Measurements from ENCODE around the gene AAK1.
A peak's percentile ranks its signal among the peaks of the same experiment; 100 is the strongest.
"Not testable (repeated sequence)": the region's sequence is repeated elsewhere in the genome, so short reads cannot be mapped to it uniquely, and the experiment has no call there.

AAK1 gene

DNA sequence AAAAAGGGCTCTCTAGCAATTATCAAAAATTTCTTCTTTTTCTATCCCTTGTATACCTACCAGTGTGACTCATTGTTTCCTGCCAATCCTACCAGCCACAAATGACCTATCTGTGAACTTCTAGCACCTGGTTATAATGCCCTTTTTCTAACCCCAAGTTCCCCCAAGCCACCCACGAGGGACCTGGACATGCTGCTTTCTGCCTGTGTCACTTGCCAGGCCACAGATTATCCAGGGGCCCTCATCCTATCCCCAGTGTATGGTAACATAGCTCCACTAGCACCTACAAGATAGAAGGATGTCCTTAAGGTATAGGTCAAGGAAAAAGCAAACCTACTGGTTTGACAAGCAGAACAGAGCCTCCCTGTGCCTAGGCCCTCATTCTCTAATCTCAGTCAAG lies 26.8 kb downstream of the AAK1 start:
- peak in 2 of 3 experiments; percentile 35 to 40 for DNase-seq
- Mint-ChIP-seq H3K4me3 (peak overlapping the region in 1 of 2 donors; percentile 63), H3K27ac (peak overlapping the region in 1 of 2 donors; percentile 75), H3K36me3 (ENCODE audit: insufficient read depth) (peaks cover 11% of the 10 kb centered on the region), H3K9me3 (no peaks in the 10 kb centered on the region), H3K4me1 (ENCODE audit: low read depth in 2 of 2) (peaks cover 34 to 40% of the 10 kb centered on the region in 2 donors), H3K27me3 (no peaks in the 10 kb centered on the region)
- ATAC-seq (replicated peaks): peak; percentile 81

GRCh38 chr2:69615969-69616368 lies 27.6 kb downstream of the AAK1 start:
- peak overlapping the region; percentile 75 to 79 for H3K27ac Mint-ChIP-seq
- DNase-seq (no peak), ATAC-seq (replicated peaks) (peak; percentile 26)
- peaks cover 11% of the 10 kb centered on the region for H3K36me3 Mint-ChIP-seq (ENCODE audit: insufficient read depth)
- no peaks in the 10 kb centered on the region for H3K9me3 Mint-ChIP-seq
- H3K4me3 Mint-ChIP-seq: peak overlapping the region; percentile 13 to 37
- H3K27me3 Mint-ChIP-seq: no peaks in the 10 kb centered on the region
- peaks cover 39 to 42% of the 10 kb centered on the region in 2 donors for H3K4me1 Mint-ChIP-seq (ENCODE audit: low read depth in 2 of 2)

DNA sequence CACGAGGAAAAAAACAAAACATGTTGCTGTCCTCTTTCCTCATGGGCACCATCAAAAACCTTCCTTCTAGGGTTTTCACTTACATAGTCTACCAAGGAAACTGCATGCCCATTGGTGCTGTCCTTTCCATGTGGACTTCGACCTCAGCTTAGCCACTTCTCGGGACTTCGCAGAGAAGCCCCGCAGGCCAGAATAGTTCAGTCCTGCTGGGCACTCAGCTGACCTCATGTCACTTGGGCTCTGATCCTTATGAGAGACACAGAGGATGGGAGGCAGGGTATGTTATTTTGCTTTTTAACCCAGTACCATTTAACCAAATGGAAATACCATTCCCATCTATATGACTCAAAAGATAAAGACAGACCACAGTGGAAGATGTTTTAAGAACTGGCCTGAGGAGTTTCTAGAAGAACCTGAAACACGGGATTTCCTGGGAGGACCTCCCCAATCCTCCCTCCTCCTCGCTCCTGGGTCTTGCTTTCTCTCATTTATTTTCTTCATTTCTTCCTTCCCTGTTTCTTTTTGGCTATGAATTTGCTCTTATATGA lies 28.4 kb downstream of the AAK1 start:
- no peaks in the 10 kb centered on the region for H3K27me3 Mint-ChIP-seq
- DNase-seq: no peak
- H3K4me1 Mint-ChIP-seq (ENCODE audit: low read depth in 2 of 2): peaks cover 41 to 47% of the 10 kb centered on the region in 2 donors
- H3K9me3 Mint-ChIP-seq: no peaks in the 10 kb centered on the region
- H3K36me3 Mint-ChIP-seq (ENCODE audit: insufficient read depth): peaks cover 11% of the 10 kb centered on the region
- peak overlapping the region; percentile 75 to 79 for H3K27ac Mint-ChIP-seq
- H3K4me3 Mint-ChIP-seq: peak overlapping the region in 1 of 2 donors; percentile 37
- ATAC-seq (replicated peaks): no peak

DNA sequence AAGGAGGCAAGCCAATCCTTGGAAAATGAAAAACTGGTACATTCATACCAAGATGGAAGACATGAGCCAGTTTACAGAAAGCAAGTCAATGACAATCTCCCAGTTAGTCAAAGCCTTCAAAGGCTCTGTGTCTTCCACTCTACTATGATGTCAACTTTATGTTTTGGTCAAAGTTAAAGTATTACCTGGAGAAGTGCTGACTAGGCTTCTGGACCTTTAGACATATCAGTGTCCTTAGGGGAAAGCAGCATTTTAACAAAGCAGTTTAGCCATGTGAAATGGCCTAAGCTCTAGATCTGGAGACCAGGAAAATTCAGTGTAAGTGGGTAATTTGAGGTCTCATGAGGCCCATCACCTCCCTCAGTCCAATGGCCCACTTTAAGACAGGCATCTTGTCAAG lies 30.8 kb downstream of the AAK1 start:
- Mint-ChIP-seq H3K27me3 (no peaks in the 10 kb centered on the region), H3K4me3 (no peak overlapping the region), H3K4me1 (ENCODE audit: low read depth in 2 of 2) (peaks cover 57 to 58% of the 10 kb centered on the region in 2 donors), H3K36me3 (ENCODE audit: insufficient read depth) (peaks cover 11% of the 10 kb centered on the region), H3K9me3 (no peaks in the 10 kb centered on the region), H3K27ac (peak overlapping the region in 1 of 2 donors; percentile 33)
- no peak for DNase-seq
- ATAC-seq (replicated peaks): no peak

GRCh38 chr2:69612200-69612599 lies 31.3 kb downstream of the AAK1 start:
- no peak for ATAC-seq (replicated peaks)
- H3K4me1 Mint-ChIP-seq (ENCODE audit: low read depth in 2 of 2): peaks cover 62% of the 10 kb centered on the region in 2 donors
- no peaks in the 10 kb centered on the region for H3K27me3 Mint-ChIP-seq
- H3K36me3 Mint-ChIP-seq (ENCODE audit: insufficient read depth): peaks cover 11% of the 10 kb centered on the region
- DNase-seq: no peak
- H3K9me3 Mint-ChIP-seq: no peaks in the 10 kb centered on the region
- no peak overlapping the region for H3K4me3 Mint-ChIP-seq
- peak overlapping the region; percentile 16 to 33 for H3K27ac Mint-ChIP-seq

- Mint-ChIP-seq H3K4me1 (ENCODE audit: low read depth in 2 of 2) (peaks cover 67 to 83% of the 10 kb centered on the region in 2 donors), H3K4me3 (peak overlapping the region in 1 of 2 donors; percentile 28), H3K27me3 (no peaks in the 10 kb centered on the region), H3K36me3 (ENCODE audit: insufficient read depth) (peaks cover under 1% of the 10 kb centered on the region), H3K27ac (peak overlapping the region; percentile 6 to 70), H3K9me3 (no peaks in the 10 kb centered on the region)
- no peak for DNase-seq
- no peak for ATAC-seq (replicated peaks)
Measured at GRCh38 chr2:69608109-69608508, 35.4 kb downstream of the AAK1 start.

GRCh38 chr2:69606771-69607170 lies 36.8 kb downstream of the AAK1 start:
- H3K27ac Mint-ChIP-seq: peak overlapping the region; percentile 37 to 77

DNA sequence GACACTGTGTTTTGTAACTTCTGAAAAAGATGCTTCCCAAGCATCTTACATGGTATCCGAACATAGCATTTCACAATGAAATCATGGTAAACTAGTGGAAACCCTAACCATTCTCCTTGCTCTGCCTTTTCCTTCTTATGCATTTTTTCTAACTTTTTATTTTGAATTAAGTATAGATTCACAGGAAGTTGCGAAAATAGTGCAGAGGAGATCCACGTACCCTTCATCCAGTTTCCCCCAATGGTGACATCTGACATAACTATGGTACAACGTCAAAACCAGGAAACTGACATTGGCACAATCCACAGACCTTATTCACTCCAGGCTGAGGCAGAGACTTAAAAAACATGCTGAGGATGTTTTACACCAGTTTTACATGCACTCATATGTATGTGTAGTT lies 38.3 kb downstream of the AAK1 start:
- Mint-ChIP-seq H3K4me1 (ENCODE audit: low read depth in 2 of 2) (peaks cover 64 to 81% of the 10 kb centered on the region in 2 donors), H3K27me3 (no peaks in the 10 kb centered on the region), H3K27ac (peak overlapping the region; percentile 37 to 77), H3K36me3 (ENCODE audit: insufficient read depth) (peaks cover 7% of the 10 kb centered on the region), H3K9me3 (no peaks in the 10 kb centered on the region), H3K4me3 (no peak overlapping the region)
- DNase-seq: no peak
- no peak for ATAC-seq (replicated peaks)

More at GRCh38 chr2:69606771-69607170, 36.8 kb downstream of the AAK1 start:
- not testable (repeated sequence) for H3K36me3 Mint-ChIP-seq (ENCODE audit: insufficient read depth); H3K27me3 Mint-ChIP-seq; ATAC-seq (replicated peaks); H3K9me3 Mint-ChIP-seq; DNase-seq
- Mint-ChIP-seq H3K4me1 (ENCODE audit: low read depth in 2 of 2) (peaks cover 61 to 76% of the 10 kb centered on the region in 2 donors), H3K4me3 (peak overlapping the region in 1 of 2 donors; percentile 2)

- no peaks in the 10 kb centered on the region for H3K27me3 Mint-ChIP-seq
- no peak overlapping the region for H3K4me3 Mint-ChIP-seq
- ATAC-seq (replicated peaks) (no peak), DNase-seq (no peak)
- no peaks in the 10 kb centered on the region for H3K9me3 Mint-ChIP-seq
- H3K36me3 Mint-ChIP-seq (ENCODE audit: insufficient read depth): peaks cover 11% of the 10 kb centered on the region
- peak overlapping the region; percentile 37 to 77 for H3K27ac Mint-ChIP-seq
- H3K4me1 Mint-ChIP-seq (ENCODE audit: low read depth in 2 of 2): peaks cover 68 to 85% of the 10 kb centered on the region in 2 donors
Measured at GRCh38 chr2:69604836-69605235, 38.7 kb downstream of the AAK1 start.

DNA sequence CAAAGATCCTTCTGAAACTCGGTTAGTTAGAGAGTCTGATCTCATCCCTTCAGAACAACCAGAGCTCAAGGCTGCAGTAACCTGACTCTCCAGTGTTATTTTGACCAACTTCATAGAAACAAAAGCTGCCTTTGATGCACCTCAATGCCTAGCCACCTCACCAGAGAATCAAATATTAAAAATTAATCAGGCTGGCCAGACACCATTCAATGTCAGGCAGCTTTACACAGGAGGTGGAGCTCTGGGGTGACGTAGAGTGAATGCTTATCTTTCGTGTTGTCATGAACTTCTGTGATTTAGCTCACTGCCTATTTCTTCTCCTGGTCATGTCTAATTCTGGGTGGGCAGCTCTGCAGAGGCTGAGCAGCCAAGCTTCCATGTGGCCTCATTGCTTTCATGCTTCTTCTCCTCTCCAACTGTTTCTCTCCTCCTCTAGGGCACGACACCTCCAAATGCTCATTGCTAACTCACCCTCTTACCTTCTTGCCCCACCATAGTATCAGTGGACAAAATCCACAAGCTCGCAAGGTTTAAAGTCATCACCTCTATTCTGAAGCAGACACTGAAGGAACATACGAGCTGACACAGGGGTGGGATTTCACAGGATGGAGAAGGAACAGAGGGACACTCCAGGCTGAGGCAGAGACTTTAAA lies 39.4 kb downstream of the AAK1 start:
- Mint-ChIP-seq H3K27ac (peak overlapping the region; percentile 37 to 77), H3K36me3 (ENCODE audit: insufficient read depth) (peaks cover 16% of the 10 kb centered on the region), H3K4me3 (no peak overlapping the region), H3K9me3 (no peaks in the 10 kb centered on the region), H3K4me1 (ENCODE audit: low read depth in 2 of 2) (peaks cover 71 to 89% of the 10 kb centered on the region in 2 donors), H3K27me3 (no peaks in the 10 kb centered on the region)
- no peak for DNase-seq
- ATAC-seq (replicated peaks): no peak

DNA sequence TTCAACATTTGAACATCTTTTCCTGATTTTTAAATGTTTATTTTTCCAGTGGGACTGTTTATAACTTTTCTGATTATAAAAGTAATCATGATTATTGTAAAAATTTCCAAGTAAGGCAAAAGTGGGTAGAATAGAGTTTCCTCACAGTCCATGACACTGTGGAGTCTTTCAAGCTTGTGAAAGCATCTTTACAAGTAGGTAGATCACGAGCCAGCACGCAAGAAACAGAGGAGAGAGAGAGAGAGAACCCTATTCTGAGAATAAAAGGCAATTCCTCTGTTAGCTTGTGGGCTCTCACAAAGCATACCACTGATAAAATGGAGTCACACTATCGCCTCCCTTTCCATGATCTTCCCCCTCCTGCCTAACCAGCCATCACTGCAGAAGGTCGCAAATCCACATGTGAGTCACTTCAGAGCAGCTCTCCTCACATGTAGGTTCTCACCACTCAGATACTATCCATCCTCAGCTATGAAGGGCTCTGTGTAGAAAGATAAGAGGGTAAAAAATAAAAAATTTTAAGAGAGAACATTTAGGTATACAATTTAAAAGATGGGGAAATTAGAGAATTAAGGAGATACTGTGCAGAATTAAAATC lies 40.3 kb downstream of the AAK1 start:
- H3K27me3 Mint-ChIP-seq: no peaks in the 10 kb centered on the region
- no peak for DNase-seq
- H3K27ac Mint-ChIP-seq: peak overlapping the region; percentile 6 to 37
- peaks cover 63 to 80% of the 10 kb centered on the region in 2 donors for H3K4me1 Mint-ChIP-seq (ENCODE audit: low read depth in 2 of 2)
- no peak overlapping the region for H3K4me3 Mint-ChIP-seq
- no peaks in the 10 kb centered on the region for H3K9me3 Mint-ChIP-seq
- ATAC-seq (replicated peaks): no peak
- peaks cover 16% of the 10 kb centered on the region for H3K36me3 Mint-ChIP-seq (ENCODE audit: insufficient read depth)

DNA sequence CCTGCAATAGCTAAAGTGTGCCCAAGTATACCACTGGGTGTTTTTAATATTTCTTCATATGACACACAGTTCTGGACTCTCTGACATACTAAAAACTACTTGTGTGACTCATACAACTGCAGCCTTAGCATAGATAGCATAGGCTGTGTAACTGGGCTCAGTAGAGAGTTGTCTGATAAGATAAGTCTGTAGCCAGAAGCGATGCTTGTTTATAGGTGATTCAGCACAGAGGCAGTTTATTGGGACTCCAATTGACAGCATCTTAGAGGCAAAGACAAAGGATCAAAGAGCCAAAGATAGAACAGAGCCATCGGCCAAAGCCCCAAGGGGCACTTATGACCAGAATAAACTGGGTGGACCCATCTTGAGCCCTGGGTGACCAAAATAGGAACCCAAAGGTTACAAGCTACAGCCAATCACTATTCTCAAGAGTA lies 42.3 kb downstream of the AAK1 start:
- Mint-ChIP-seq H3K36me3 (ENCODE audit: insufficient read depth) (peaks cover 26% of the 10 kb centered on the region), H3K27ac (peak overlapping the region; percentile 73 to 75), H3K4me1 (ENCODE audit: low read depth in 2 of 2) (peaks cover 60 to 74% of the 10 kb centered on the region in 2 donors), H3K27me3 (no peaks in the 10 kb centered on the region), H3K4me3 (peak overlapping the region in 1 of 2 donors; percentile 1), H3K9me3 (no peaks in the 10 kb centered on the region)
- ATAC-seq (replicated peaks) (peak; percentile 52), DNase-seq (no peak)

DNA sequence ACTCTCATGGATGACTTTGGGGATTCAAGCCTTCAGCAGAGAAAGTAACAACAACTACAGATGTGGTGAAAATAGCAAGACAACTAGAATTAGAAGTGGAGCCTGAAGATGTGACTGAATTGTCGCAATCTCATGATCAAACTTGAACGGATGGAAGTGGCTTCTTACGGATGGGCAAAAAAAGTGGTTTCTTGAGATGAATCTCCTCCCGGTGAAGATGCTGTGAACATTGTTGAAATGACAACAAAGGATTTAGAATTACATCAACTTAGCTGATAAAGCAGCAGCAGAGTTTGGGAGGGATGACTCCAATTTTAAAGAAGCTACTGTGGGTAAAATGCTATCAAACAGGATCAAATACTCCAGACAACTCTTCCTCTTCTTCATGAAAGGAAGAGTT lies 43.1 kb downstream of the AAK1 start:
- peak; percentile 33 for ATAC-seq (replicated peaks)

More for the DNA sequence above, 43.1 kb downstream of the AAK1 start:
- H3K9me3 Mint-ChIP-seq: no peaks in the 10 kb centered on the region
- H3K27ac Mint-ChIP-seq: peak overlapping the region; percentile 73 to 75
- no peaks in the 10 kb centered on the region for H3K27me3 Mint-ChIP-seq
- peaks cover 53 to 67% of the 10 kb centered on the region in 2 donors for H3K4me1 Mint-ChIP-seq (ENCODE audit: low read depth in 2 of 2)
- H3K36me3 Mint-ChIP-seq (ENCODE audit: insufficient read depth): peaks cover 26% of the 10 kb centered on the region
- no peak for DNase-seq
- peak overlapping the region in 1 of 2 donors; percentile 11 for H3K4me3 Mint-ChIP-seq

Measured in effector memory CD8-positive, alpha-beta T cell (primary cell).